ENCODE data around the gene MRAS.
"Not testable (repeated sequence)": the region's sequence is repeated elsewhere in the genome, so short reads cannot be mapped to it uniquely, and the experiment has no call there.

Gene MRAS

DNA sequence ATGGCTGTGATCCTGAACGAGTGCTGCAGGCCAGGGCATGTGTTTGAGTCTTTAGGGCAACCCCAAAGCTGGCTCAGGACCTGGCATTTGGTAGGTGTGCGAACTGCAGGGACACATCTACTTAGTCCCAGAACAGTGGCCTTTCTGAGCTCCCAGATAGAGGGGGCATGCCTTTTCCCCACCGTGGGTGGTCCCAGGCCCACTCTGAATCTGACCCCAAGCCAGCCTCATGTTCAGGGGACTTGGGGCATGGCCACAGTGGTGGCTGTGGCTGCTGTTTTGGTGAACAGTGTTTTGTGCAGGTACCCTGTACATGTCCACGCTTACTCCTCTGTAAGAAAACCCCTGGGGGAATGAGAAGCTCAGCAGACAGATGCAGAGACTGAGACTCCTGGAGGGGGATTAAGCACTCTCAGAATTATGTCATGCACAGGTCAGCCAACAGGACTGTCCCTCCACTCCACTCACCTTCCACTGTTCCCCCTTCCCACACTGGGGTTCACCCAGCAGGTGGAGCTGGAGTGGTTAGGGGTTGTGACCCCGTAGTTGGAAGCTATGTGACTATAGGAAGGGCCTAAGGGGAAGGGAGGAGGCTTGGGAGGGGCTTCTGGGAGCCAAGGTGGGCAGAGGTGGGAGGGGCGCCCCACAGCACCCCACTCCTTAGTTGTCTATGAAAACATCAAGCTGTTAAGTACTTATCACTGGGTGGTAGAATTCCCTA is 102.5 kb downstream of the MRAS start:
- TF ChIP-seq, protein P1, sequence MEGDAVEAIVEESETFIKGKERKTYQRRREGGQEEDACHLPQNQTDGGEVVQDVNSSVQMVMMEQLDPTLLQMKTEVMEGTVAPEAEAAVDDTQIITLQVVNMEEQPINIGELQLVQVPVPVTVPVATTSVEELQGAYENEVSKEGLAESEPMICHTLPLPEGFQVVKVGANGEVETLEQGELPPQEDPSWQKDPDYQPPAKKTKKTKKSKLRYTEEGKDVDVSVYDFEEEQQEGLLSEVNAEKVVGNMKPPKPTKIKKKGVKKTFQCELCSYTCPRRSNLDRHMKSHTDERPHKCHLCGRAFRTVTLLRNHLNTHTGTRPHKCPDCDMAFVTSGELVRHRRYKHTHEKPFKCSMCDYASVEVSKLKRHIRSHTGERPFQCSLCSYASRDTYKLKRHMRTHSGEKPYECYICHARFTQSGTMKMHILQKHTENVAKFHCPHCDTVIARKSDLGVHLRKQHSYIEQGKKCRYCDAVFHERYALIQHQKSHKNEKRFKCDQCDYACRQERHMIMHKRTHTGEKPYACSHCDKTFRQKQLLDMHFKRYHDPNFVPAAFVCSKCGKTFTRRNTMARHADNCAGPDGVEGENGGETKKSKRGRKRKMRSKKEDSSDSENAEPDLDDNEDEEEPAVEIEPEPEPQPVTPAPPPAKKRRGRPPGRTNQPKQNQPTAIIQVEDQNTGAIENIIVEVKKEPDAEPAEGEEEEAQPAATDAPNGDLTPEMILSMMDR (IDR thresholded peaks at IDR 0.05; ENCODE audit: control extremely low read depth, extremely low read depth, low read depth, missing control alignments) = no peak
- CTCF ChIA-PET = interaction anchor here (0.6 to 1.9 kb wide), 7 partner anchors 19 to 485 kb away, joined by 3 to 4 read pairs (median 3); no protein-coding TSS in a partner anchor
- POLR2A ChIA-PET = no interaction called here
- no peak for DNase-seq (ENCODE audit: extremely low spot score)

DNA sequence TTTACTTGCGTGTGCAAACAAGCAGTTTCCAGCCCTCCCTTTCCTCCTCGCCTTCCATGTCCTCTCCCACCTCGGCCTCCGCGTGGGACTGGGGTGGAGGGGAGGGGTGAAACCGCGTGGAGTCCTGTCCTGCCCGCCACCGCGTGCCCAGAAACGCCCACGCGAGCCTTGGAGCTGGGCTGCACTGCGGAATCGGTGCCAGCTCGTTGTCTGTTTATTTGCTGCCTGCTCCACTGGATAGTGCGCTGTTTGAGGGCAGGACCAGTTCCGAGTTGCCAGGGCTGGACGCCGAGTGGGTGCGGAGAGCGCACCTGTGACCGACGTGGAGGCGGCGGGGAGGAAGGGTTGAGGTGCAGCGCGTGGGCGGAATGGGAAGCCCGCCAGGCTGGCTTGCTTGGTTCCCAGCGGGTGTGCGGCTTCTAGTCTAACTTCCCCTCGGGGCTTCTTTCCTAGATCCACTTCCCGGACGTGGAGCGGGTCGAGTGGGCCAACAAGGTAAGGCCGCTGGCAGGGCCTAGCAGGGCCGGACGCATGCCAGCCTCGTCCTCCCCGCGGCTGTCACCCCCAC is 103.3 kb downstream of the MRAS start:
- no peak for DNase-seq (ENCODE audit: extremely low spot score)
- ChIA-PET POLR2A (no interaction called here), CTCF (interaction anchor here (0.6 to 1.9 kb wide), 3 partner anchors 34 to 484 kb away, joined by 3 to 4 read pairs (median 4); no protein-coding TSS in a partner anchor)
- TF ChIP-seq, protein P1 (IDR thresholded peaks at IDR 0.05; ENCODE audit: control extremely low read depth, extremely low read depth, low read depth, missing control alignments) = no peak

- TF ChIP-seq, protein P1 (IDR thresholded peaks at IDR 0.05; ENCODE audit: control extremely low read depth, extremely low read depth, low read depth, missing control alignments) = no peak
- CTCF ChIA-PET = interaction anchor here (1.1 to 1.9 kb wide), 2 partner anchors 9 to 463 kb away, joined by 3 to 4 read pairs; no protein-coding TSS in a partner anchor
- POLR2A ChIA-PET = no interaction called here
- DNase-seq (ENCODE audit: extremely low spot score) = no peak
These were observed 104.1 kb downstream of the MRAS start for GRCh38 chr3:138452436-138452835.

DNA sequence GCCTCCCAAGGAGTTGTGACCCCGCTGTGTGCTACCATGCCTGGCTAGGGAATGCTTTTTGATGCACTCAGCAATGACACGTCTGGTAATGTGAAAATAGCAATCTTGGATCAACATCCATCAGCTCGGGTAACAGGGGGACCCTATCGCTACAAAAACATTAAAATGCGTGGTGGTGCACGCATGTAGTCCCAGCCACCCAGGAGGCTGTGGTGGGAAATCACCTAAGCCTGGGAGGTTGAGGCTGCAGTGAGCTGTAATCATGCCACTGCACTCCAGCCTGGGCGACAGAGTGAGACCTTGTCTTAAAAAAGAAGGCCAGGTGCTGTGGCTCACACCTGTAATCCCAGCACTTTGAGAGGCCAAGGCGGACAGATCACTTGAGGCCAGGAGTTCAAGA is 105.6 kb downstream of the MRAS start:
- CTCF ChIA-PET; POLR2A ChIA-PET; DNase-seq (ENCODE audit: extremely low spot score): not testable (repeated sequence)

All from GM10248 (cell line).